Activated T-cell treated with anti-CD3 and anti-CD28 coated beads, Interleukin-2, amount 50 U/mL, for 48 hours (primary cell): ENCODE measurements around the gene ZC3H18.
"Not testable (repeated sequence)": the region's sequence is repeated elsewhere in the genome, so short reads cannot be mapped to it uniquely, and the experiment has no call there.

ENCODE experiments used
- DNase-seq, 2 experiments: peaks; one replicate each; pipeline ENCODE4 v3.0.0-alpha.2; 2020

ZC3H18 gene

DNA sequence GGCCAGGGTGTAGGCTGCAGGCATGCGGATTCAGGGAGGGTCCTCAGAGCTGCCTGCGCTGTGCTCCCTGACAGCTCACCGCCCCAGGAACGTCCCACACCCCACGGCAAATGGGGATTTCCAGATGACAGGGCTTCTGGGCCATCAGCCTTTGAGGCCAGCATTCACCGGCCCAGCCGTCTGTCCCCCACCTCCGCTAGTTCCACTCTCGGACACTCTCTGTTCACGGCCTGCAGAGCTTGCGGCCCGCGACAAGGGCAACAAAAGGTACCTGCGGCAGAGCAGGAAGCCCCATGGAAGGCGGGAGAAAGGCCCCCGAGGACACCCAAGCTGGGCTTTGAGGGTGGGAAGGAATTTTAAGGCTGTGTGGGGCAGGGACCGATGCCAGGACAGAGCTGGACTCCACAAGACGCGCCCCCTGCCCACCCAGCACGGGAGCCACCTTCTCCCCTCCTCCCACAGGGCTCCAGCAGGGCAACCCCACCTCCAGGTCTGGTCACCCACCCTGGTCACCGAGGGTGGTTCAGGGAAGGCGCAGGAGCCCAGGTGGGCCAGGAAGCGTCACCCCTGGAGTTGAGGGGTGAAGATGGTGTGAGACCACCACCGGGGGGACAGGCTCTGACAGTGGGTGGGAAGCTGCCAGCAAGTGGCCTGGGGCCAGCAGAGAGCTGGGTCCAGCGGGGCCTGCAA, 86.2 kb downstream of the ZC3H18 start:
- no peak for DNase-seq

DNA sequence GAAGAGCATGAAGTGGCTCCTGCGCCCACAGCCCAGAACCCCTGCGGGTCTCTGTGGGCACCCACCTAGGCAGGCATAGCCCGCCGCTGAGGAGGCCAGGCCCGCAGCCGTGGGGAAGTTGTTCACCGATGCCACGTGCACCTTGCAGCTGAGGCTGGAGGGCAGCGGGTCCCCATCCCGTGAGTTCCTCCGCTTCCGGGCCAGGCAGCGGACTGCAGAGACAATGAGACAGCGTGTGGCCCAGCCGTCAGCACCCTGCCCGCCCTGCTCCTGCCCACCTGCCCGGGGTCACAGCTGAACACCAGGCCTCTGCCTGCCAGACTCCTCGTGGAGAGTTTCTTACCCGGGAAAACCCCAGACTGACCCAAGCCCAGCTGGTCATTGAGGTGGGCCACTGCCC, 87.2 kb downstream of the ZC3H18 start:
- DNase-seq: no peak

DNA sequence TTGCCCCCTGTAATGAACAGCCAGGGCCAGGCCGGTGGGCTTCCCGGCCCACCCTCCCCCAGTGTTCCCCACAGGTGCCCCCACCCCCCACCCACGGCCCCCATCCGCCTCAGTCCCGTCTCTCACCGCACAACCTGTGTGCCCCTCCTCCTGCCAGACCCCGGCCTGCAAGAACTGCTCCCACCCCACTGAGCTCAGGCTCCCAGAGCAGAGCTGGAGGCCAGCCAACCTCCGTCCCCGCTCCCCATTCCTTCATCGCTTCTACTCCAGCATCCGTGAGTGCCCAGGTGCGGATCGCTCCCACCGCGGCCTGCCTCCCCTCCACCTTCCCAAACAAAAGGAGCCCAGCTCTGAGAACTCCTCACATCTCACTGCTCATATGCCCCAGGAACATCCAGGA, 88.5 kb downstream of the ZC3H18 start:
- no peak for DNase-seq

DNA sequence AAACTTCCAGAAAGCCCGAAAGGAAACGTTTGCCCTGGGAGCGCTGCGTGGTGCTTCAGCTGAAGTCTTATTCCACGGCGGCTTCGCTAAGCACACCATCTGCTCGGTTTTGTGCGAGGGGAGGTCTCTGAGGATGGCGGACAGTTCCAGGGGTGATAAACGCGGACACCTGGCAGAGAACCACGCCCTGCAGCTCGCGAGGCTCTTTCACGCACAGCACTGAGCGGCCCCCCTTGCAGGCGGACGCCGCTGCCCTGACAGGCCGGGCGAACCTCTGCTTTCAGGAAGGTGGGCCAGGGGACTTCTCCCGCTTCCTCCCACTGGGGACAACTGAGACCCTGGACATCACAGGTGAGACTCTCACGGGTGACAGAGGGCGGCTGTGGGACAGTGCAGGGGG, 89.0 kb downstream of the ZC3H18 start:
- DNase-seq: no peak

DNA sequence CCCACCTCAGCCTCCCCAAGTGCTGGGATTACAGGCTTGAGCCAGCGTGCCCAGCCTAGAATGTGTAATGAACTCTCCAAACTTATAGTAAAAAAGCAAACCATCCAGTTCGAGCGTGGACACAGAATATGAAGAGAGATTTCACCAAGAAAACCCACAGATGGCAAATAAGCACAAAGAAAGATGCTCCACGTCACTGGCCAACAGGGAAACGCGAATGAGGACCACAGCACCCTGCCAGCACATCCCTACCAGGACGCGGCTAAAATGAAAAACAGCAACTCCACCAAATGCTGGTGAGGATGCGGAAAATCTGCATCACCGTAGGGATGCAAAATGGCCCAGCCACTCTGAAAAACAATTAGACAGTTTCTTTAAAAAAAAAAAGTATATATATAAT, 91.3 kb downstream of the ZC3H18 start:
- no peak for DNase-seq

DNA sequence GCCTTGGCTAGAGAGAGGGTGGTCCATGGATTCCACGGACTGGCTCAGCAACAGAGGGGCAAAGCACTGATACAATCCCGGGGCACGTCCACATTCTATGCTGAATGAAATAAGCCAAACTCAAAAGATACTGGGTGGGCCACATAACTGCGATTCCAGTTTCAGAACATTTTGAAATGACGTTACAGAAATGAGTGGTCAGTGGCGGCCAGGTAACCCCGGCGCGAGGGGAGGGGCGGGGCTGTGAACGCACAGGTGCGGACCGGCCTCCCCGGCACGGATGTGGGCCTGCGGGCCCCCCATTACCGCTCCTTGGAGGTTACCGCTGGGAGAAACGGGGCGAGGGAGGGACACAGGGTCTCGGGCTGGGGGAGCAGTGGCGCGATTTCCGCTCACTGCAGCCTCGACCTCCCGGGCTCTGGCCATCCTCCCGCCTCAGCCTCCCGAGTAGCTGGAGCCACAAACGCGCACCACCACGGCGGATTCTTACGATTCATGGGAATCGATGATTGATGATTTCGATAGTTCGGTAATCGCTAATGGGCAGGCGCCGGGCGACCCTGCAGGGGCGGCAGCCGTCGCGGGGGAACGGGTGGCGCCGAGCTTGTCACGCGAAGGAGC, 92.1 kb downstream of the ZC3H18 start:
- peak; percentile 47 to 54 for DNase-seq

DNA sequence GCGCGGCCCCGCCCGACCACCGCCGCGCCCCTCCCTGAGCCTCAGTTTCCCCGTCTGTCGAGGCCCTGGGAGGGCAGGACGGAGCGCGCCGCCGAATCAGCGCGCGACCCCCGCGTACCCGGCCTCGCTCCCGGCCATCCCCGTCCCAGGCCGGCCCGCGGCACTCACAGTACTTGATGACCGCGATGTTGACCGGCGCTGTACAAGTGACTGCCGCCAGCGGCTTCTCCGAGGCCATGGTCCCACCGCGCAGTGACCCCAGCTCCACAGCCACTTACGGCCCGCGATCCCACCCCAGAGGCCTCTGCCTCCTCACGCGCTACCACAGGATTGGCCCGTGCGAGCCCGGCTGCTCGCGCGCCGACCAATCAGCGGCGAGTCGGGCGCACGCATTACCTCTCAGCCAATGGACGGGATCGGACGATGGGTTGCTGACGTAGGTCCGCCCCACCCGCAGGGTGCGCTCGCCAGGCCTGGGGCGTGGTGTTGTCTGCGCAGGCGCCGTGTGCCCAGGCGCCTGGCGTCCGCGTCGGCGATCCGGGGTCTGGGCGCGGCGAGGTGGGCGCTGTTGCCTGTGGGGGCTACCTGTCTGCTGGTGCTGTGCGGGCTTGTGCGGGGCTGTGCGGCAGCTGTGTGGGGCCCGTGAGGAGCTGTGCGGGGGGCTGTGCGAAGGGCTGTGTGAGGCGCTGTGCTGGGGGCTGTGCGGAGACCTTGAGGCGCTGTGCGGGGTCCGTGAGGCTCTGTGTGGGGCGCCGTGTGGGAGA, 92.8 kb downstream of the ZC3H18 start, which contains the start of gene MVD:
Gene MVD (minus strand): TSS at position 249 of the 764 bp plus-strand sequence. CDS start 11 bp downstream, at position 238.
- peak; percentile 95 to 96 for DNase-seq

DNA sequence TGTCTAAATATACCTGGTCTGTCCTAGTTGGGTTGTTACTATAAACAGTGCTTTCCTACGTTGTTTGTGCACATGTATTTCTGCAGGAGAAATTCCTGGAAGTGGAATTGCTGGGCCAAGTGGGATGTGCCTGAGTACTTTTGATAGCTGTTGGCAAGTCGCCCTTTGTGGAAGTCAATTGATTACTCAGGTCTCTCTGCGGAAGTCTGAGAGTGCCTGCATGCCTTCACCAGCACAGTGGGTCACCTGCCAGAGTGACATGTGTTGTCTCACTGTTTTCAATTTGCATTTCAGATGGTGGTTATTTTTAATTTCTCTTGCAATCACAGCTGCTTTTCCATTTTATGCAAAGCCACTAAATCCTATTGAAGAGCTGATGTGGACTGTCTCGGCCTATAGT, 94.9 kb downstream of the ZC3H18 start:
- DNase-seq: no peak

DNA sequence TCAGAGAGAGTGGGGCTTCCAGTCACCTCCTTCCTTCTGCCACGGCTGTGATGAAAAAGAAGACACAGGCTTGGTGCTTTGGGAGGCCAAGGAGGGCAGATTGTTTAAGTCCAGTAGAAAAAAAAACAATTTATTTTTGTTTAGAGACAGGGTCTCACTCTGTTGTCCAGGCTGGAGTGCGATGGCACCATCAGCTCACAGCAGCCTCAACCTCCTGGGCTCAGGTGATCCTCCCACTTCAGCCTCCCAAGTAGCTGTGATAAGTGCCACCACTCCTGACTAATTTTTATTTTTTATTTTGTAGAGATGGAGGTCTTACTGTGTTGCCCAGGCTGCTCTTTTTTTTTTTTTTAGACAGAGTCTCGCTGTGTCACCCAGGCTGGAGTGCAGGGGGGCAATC, 95.4 kb downstream of the ZC3H18 start:
- DNase-seq: no peak

DNA sequence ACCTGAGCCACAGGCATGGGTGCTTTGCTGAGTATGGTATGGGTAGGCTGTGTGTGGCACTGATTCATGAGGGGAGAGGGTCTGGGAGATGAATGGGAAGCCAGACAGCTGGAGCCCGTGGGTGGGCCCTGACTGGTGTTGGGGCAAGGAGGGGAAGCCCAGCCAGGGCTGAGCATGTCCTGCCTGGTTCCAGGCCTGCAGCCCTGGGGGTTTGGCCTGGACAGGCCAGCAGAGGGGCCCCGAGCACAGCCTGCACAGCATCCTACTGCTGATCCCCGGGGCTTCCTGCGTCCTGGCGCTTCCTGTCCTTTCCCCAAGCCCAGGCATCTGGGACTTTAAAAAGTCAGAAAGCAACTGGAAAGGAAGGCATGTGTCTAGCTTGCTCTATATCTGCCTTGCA, 97.3 kb downstream of the ZC3H18 start:
- DNase-seq: no peak

DNA sequence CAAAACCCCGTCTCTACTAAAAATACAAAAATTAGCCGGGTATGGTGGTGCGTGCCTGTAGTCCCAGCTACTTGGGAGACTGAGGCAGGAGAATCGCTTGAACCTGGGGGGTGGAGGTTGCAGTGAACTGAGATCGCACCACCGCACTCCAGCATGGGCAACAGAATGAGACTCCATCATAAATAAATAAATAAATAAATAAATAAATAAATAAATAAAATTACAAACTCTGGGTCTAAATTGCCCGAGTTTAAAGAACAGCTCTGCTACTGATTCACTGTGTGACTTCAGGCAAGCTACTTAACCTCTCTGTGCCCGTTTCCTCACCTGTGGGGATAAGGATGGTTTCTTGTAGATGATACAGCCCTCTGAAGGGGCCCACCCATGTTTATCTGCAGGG, 99.3 kb downstream of the ZC3H18 start:
- DNase-seq: not testable (repeated sequence)

DNA sequence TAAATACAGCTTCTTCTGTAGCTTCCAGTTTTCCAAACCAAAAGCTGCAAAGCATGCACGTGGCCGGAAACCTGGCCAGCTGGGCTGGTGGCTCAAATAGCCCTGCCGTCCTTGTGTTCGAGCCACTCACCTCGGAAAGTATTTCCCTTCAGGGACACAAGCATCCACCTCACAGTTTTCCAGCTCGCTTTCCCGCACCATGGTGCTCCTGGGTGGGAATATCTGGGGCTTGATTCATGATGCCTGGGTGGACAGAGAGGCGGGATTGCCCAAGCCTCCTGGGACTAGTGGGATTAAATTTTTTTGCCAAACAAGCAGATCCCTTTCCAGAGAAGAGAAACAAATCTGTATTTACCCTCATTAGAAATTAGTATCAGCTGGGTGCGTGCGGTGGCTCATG, 99.8 kb downstream of the ZC3H18 start:
- DNase-seq: no peak

DNA sequence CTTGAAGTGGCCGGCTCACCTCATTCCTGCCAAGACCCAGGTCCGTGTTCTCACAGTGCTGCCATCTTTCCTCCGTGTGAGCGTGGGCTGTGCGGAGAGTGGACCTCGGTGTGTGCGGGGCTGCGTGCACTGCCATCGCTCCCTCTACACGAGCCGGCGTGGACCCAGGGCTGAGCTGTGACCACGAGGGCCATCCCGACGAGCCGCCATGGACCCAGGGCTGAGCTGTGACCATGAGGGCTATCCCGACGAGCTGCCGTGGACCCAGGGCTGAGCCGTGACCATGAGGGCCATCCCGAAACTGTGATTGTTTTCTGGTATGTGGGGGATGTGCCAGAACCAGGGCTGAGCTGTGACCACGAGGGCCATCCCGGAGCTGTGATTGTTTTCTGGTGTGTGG, 101.6 kb downstream of the ZC3H18 start:
- DNase-seq: no peak

DNA sequence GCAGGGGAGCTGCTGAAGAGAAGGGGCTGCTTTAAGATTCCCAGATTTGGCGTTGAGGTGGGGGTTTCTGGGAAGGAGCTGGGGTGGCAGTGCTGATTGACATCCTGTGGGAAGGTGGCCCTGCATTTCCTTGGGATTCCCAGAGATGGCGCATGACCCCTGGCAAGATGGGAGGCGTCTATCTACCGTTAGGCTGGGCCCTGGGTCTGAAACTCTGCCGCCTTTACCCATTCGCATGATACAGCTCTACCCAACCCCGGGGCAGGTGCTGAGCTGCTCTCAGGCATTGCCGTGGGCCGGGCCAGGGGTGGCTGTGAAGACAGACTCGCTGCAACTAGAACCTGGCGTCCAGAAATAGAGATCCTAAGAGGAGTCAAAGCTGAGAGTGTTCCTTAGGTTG, 102.6 kb downstream of the ZC3H18 start:
- DNase-seq: no peak

DNA sequence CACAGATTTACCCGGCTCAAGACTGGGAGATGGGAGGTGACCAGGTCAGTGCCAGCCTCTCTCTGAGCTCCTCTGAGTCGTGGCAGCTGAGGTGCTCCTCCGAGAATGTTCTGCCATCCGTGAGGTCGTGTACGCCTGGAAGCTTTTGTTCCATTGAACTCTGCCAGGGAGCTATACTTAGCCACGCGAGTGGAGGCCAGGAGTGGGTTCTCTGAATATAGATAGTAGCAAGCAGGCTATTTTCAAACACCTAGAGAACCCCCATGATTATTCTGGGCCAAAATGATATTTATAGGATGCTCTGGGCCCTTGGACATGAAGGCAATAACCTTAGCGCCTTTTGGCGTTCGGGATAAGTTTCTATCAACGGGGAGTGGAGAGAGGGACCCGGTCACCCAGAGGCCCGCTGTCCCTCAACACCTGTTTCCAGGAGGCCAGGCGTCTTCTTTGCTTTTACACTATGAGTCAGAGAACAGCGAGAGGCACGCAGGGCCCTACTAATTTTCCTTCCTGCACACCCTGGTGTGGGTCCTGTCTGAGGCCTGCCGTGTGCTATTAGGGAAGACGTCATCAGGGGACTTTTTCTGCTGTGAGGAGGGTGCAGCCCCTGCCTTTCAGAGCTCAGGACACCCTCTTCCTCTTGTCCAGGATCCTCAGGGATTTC, 103.6 kb downstream of the ZC3H18 start:
- no peak for DNase-seq

DNA sequence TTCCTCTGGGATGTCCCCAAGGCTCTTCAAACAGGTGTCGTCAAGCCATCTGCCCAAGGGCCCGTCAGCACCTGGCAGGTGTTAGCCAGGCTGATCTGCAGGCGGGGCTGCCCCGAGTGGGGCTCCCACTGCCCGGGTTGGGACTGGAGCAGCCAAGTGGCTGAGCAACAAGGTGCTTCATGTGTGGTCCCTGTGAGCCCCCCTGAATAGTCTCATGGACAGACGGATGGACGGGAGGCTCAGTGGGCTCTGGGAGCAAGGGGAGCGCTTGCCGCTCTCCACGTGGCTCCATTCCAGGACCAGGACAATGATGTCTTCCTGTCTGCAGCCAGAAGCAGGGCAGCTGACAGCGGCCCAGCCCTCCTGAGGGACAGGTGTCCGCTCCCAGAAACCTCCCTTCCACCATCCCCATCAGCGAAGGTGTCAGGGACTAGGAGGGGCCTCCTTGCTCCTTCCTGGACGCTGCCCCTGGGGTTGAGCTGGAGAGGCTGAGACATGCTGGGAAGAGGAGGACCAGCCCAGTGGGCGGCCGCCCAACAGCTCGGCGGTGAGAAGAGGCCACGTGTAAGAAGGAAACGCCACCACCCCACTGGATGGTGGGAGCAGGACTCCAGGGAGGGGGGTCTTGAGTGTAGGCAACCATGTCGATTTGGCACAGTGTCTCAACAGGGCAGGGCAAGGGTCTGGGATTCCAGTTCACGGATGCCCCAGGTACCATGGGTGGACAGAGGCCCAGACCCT, 106.5 kb downstream of the ZC3H18 start:
- DNase-seq: no peak

DNA sequence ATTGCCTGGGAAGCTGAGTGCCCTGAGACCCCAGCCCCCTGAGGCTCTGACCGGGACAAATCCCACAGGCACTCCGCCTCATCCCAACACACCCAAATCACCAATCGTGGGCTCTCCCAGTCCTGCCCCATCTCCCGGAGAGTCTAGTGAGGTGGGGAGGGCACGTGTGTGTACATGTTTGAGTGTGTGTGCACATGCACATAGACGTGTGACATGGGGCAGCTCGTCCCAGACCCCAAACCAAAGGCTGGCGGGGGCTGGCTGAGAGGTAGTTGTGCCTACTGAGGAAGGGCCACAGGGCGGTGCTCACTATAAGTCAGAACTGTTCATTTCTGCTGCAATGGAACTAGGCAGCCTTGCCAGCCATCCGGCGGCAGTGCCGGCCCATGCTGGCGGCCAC, 107.5 kb downstream of the ZC3H18 start:
- no peak for DNase-seq

DNA sequence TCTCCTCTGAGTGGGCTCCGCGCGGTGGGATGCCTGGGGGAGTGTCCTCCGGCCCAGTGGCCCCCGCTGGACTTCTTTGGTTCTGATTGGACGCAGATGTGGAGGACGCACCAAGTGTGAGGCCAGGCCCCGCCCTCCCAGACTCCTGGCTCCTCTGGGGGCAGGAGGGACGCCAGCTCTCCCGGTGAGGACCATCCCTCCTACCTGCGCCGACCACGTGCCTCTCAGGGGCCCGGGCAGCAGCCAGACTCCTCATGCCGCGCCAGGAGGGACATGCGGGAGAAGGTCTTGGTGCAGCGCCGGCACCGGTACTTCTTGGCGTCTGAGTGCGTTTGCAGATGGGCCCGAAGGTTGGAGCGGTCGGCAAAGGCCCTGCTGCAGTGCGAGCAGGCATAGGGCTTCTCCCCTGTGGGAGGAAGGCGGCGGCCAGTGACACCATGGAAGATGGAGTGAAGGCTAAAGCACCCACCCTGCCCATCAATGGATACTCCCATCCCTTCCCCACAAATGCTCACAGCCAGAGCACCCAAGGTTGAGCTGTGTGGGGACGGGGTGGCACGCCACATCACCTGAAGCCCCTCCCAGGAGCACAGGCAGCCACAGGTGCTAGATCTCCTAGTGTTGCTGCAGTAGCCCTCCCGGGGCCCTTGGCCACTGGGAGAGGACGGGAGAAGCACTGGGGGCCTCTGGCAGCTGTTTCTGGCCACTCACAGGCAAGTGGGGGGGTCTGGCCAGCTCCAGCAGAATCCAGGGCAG, 108.2 kb downstream of the ZC3H18 start:
- no peak for DNase-seq

DNA sequence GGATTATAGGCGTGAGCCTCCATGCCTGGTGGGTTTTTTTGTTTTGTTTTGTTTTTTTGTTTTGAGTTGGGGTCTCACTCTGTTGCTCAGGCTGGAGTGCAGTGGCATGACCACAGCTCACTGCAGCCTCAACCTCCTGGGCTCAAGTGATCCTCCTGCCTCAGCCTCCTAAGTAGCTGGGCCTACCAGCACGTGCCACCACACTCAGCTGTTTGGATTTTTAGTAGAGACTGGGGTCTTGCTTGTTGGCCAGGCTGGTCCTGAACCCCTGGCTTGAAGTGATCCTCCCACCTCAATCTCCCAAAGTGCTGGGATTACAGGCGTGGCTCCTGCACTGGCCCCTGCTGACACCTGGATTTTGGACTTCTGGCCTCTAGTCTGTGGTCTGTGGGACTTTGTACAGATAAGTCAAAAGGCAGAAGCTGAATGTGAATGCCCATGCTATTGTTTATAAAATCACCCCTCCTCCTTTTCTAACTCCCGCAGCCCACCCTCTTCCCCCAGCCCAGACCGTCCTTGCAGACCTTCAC, 110.4 kb downstream of the ZC3H18 start:
- DNase-seq: no peak

DNA sequence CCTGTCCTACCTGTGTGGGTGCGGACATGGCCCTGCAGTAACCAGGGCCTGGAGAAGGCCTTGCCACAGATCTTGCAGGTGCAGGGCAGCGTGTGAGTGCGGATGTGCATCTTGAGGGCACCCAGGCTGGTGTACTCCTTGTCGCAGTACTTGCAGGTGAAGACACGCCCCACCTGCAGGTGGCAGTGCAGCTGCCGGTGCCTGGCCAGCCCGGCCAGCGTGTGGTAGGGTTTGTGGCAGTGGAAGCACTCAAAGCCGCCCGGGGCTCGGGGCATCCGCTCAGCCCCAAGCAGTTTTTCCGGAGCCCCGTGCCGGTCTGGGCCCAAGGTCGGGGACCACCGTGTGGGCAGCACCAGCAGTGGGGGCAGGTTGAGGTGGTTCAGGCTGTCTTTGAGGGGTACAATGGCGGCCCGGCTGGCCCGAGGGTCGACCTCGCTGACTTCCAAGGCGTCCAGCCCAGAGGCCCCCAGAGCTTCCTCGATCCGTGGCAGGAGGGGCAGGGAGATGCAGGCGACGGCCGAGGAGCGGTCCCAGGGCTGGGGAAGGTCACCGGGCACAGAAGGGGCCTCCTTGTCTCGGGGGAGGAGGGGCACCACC, 111.0 kb downstream of the ZC3H18 start:
- peak; percentile 62 to 70 for DNase-seq
